ENCODE results near the gene SLC46A1.

SLC46A1 gene

GRCh38 chr17:28370744-28371103 lies 35.3 kb downstream of the SLC46A1 start:
- no peaks in the 10 kb centered on the region for H3K27me3 ChIP-seq (ENCODE audit: control insufficient read depth, insufficient read depth, low read length)
- no peak overlapping the region for H3K4me3 ChIP-seq (ENCODE audit: low read length)

DNA sequence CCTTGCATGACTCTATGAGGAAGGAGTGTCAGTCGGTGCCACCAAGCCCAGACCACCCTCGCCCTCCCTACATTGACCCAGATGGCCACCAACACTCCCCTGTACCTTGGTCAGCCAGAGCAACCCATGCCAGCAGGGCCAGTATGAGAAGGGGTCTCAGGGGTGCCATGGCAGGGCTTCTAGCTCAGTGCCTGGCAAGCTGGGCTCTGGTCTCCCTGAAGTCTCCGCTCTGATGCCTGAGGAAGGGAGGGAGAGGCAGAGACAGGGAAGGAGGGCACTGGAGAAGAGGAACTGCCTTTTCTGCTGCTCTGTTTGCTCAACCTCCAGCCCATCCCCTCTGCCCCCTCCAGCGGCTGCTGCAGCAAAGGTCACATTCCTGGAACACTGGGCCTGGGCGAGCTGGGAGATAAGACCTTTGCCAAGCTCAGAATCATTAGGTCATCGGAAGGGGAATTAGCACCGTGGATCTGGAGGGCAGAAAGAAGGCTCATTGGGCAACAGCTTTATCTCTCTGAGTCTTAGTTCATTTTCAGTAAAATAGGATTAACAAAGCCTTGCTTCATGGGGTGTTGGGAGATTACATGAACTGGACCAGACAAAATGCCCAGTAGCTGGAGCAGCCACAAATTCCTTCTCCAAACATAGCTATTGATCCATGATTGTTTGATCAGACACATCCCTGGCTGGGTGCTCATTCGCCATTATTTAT lies 35.8 kb downstream of the SLC46A1 start, which contains the start of gene VTN:
Gene VTN (minus strand): TSS at position 273 of the 709 bp plus-strand sequence. CDS start 104 bp downstream, at position 169.
- Histone ChIP-seq H3K4me3 (ENCODE audit: low read length) (peak within 1 kb of the TSS; percentile 27), H3K4me1 (ENCODE audit: control insufficient read depth, insufficient read depth, low read length) (peaks cover 6% of the 10 kb centered on the region), H3K9ac (ENCODE audit: low read length) (no peak within 1 kb of the TSS), H3K27me3 (ENCODE audit: control insufficient read depth, insufficient read depth, low read length) (no peaks in the 10 kb centered on the region), H3K36me3 (ENCODE audit: control insufficient read depth, insufficient read depth, low read length) (no peaks in the 10 kb centered on the region), H3K27ac (ENCODE audit: low read depth, low read length) (peak within 1 kb of the TSS; percentile 38)

More at GRCh38 chr17:28370744-28371103, 35.3 kb downstream of the SLC46A1 start:
- Histone ChIP-seq H3K4me1 (ENCODE audit: control insufficient read depth, insufficient read depth, low read length) (peaks cover 6% of the 10 kb centered on the region), H3K36me3 (ENCODE audit: control insufficient read depth, insufficient read depth, low read length) (no peaks in the 10 kb centered on the region), H3K27ac (ENCODE audit: low read depth, low read length) (peak overlapping the region; percentile 38), H3K9ac (ENCODE audit: low read length) (no peak overlapping the region)

- Histone ChIP-seq H3K4me3 (ENCODE audit: low read length) (no peak overlapping the region), H3K36me3 (ENCODE audit: control insufficient read depth, insufficient read depth, low read length) (peaks cover 2% of the 10 kb centered on the region), H3K27me3 (ENCODE audit: control insufficient read depth, insufficient read depth, low read length) (no peaks in the 10 kb centered on the region), H3K9ac (ENCODE audit: low read length) (no peak overlapping the region), H3K27ac (ENCODE audit: low read depth, low read length) (no peak overlapping the region), H3K4me1 (ENCODE audit: control insufficient read depth, insufficient read depth, low read length) (peaks cover 6% of the 10 kb centered on the region)
Measured at GRCh38 chr17:28369684-28370034, 36.4 kb downstream of the SLC46A1 start.

DNA sequence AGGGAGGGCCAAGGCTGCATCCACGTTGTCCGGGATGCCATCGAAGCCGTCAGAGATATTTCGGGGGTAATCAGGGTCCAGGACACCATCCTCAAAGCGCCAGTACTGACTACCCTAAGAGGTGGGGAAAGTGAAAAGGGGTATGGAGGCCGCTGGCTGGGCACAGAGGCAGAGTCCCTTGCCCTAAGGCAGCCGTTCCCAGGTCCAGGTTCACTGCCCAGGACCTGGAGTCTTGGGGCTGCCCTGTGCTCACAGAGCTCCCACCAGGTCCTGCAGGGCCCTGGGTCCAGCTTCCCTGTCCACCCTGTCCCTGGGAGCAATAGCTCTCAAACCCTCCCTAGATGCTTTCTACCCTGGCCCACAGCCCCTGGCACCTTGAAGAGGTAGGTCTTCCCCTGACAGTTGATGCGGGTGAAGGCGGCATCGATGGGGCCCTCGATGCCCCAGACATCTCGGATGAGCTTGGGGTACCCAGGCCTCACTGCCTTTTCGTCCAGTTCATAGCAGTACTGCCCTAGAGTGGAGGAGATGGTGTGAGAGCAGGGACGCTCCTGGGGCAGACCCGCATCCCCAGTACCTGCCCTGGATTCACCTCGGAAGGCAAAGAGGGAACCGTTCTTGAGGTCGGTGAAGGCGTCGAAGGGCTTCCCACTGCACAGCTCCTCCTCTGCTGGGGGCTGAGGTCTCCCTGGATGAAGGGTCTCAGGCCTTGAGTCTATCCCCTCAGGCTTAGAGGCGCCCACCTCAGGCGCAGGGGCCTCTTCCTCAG lies 36.9 kb downstream of the SLC46A1 start:
- Histone ChIP-seq H3K27me3 (ENCODE audit: control insufficient read depth, insufficient read depth, low read length) (no peaks in the 10 kb centered on the region), H3K4me1 (ENCODE audit: control insufficient read depth, insufficient read depth, low read length) (peaks cover 6% of the 10 kb centered on the region), H3K27ac (ENCODE audit: low read depth, low read length) (no peak overlapping the region), H3K4me3 (ENCODE audit: low read length) (no peak overlapping the region), H3K36me3 (ENCODE audit: control insufficient read depth, insufficient read depth, low read length) (peaks cover 3% of the 10 kb centered on the region), H3K9ac (ENCODE audit: low read length) (no peak overlapping the region)

DNA sequence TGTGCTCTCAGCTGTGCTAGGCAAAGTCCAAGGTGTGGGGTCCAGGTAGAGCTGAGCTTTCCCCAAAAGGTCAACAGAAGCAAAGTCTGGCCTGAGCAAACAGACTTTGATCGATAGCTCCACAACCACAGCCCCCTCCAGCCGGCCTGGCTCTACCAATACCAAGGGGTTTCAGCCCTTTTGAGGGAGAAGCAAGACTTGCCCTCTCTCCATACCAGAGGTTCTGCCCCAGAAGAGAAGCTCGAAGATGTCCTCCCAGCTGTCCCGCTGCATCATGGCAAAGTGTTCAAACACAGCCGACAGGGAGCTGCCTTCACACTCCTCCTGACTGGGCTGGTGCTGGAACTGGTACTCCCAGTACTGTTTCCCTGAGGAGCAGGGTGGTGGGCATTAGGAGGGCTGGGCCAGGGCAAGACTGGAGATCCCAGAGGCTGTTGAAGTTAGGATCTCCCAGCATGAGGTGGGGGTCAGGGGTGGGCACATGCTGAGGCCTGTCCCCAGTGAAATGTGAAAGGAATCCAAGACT lies 37.6 kb downstream of the SLC46A1 start:
- Histone ChIP-seq H3K27ac (ENCODE audit: low read depth, low read length) (no peak overlapping the region), H3K36me3 (ENCODE audit: control insufficient read depth, insufficient read depth, low read length) (peaks cover 7% of the 10 kb centered on the region), H3K4me3 (ENCODE audit: low read length) (no peak overlapping the region), H3K27me3 (ENCODE audit: control insufficient read depth, insufficient read depth, low read length) (no peaks in the 10 kb centered on the region), H3K4me1 (ENCODE audit: control insufficient read depth, insufficient read depth, low read length) (peaks cover 6% of the 10 kb centered on the region), H3K9ac (ENCODE audit: low read length) (no peak overlapping the region)

DNA sequence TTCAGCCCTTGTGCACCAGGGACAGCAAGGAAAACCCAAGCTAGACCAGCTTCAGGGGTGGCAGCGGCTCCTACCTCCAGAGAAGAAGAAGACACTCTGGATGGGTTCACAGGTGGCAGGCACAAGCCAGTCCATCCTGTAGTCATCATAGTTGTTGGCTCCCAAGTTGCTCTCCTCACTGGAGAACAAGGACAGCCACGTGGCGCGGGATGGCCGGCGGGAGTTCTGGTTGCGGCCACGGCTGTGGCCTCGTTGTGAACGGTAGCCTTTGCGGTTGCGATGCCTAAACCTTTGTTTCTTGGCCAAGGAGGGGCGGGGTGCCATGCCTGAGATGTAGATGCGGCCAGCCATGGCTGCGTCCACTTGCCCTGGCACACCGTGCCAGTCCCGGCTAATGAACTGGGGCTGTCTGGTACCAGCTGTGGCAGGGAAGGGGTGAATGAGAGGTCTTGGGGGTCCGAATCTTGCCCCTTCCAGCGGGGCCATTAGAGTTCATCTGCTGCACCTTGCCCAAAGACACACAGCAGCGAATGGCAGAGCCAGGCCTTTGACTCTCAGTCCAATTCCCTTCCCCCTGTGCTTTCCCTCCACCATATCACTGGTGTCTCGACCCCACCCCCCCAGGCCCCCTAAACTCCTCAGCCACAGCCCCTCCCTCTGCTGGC lies 38.2 kb downstream of the SLC46A1 start:
- peaks cover 12% of the 10 kb centered on the region for H3K36me3 ChIP-seq (ENCODE audit: control insufficient read depth, insufficient read depth, low read length)
- no peaks in the 10 kb centered on the region for H3K27me3 ChIP-seq (ENCODE audit: control insufficient read depth, insufficient read depth, low read length)

DNA sequence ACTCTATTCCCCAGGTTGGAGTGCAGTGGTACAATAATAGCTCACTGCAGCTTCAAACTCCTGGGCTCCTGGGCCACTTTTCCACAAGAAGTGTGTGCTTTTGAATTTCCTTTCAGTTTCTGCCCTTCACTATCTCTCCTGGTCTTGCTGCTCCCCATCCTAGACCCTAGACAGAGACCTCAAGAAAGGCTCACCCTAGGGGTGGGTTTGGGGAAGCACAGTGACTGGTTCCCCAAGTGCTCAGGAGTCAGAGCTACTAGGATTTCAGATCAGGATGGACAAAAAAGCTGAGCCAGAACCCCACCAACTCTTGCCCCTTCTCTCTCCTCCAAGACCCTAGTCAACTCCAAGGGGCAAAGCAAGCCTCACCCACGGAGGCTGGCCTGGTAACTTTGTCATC lies 39.4 kb downstream of the SLC46A1 start:
- Histone ChIP-seq H3K9ac (ENCODE audit: low read length) (no peak overlapping the region), H3K27ac (ENCODE audit: low read depth, low read length) (no peak overlapping the region), H3K4me1 (ENCODE audit: control insufficient read depth, insufficient read depth, low read length) (no peaks in the 10 kb centered on the region), H3K27me3 (ENCODE audit: control insufficient read depth, insufficient read depth, low read length) (no peaks in the 10 kb centered on the region), H3K4me3 (ENCODE audit: low read length) (no peak overlapping the region), H3K36me3 (ENCODE audit: control insufficient read depth, insufficient read depth, low read length) (peaks cover 23% of the 10 kb centered on the region)

More for the DNA sequence above, 38.2 kb downstream of the SLC46A1 start:
- peaks cover 2% of the 10 kb centered on the region for H3K4me1 ChIP-seq (ENCODE audit: control insufficient read depth, insufficient read depth, low read length)
- no peak overlapping the region for H3K4me3 ChIP-seq (ENCODE audit: low read length)
- no peak overlapping the region for H3K9ac ChIP-seq (ENCODE audit: low read length)
- no peak overlapping the region for H3K27ac ChIP-seq (ENCODE audit: low read depth, low read length)

GRCh38 chr17:28365487-28365886 lies 40.5 kb downstream of the SLC46A1 start:
- Histone ChIP-seq H3K4me3 (ENCODE audit: low read length) (no peak overlapping the region), H3K36me3 (ENCODE audit: control insufficient read depth, insufficient read depth, low read length) (peaks cover 34% of the 10 kb centered on the region), H3K9ac (ENCODE audit: low read length) (no peak overlapping the region)

DNA sequence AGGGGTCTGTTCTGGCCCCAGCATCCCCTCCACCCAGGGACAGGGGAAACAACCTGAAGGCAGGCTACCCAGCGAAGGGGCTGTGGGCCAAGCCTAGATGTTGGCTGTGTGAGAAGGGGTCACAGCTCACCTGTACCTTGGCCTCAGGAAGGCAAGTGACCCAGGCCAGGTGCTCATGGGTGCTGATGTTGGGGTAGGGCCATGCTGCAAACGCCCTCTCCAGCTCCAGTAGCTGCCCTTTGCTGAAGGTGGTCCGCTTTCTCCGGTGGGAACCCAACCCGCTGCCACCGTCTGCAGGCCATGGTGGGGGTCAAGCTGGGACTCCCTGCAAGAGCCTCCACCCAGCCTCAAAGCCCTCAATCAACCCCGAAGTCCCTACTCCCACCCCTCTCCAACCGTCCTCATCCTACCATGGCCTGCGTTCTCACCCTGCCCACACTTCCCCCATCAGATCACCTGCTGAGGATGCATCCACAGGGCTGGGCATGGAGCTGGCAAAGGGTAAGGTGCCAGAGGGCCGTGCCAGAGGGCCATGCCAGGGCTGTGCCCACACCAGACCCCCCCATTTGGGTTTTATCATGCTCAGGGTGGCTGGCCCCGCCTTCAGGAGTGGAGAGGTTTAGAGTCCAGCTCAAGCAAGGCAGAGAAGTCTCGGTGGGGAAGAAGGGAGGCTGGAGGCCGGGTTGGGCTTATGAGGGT lies 41.2 kb downstream of the SLC46A1 start, which contains the start of gene SEBOX:
Gene SEBOX (minus strand): TSS at position 535 of the 699 bp plus-strand sequence. CDS start 48 bp downstream, at position 487.
- Histone ChIP-seq H3K36me3 (ENCODE audit: control insufficient read depth, insufficient read depth, low read length) (peaks cover 36% of the 10 kb centered on the region), H3K9ac (ENCODE audit: low read length) (no peak within 1 kb of the TSS), H3K4me3 (ENCODE audit: low read length) (no peak within 1 kb of the TSS), H3K4me1 (ENCODE audit: control insufficient read depth, insufficient read depth, low read length) (no peaks in the 10 kb centered on the region), H3K27ac (ENCODE audit: low read depth, low read length) (no peak within 1 kb of the TSS), H3K27me3 (ENCODE audit: control insufficient read depth, insufficient read depth, low read length) (no peaks in the 10 kb centered on the region)

More at GRCh38 chr17:28365487-28365886, 40.5 kb downstream of the SLC46A1 start:
- no peaks in the 10 kb centered on the region for H3K27me3 ChIP-seq (ENCODE audit: control insufficient read depth, insufficient read depth, low read length)
- no peaks in the 10 kb centered on the region for H3K4me1 ChIP-seq (ENCODE audit: control insufficient read depth, insufficient read depth, low read length)
- H3K27ac ChIP-seq (ENCODE audit: low read depth, low read length), result no peak overlapping the region

GRCh38 chr17:28363776-28364650 lies 42.0 kb downstream of the SLC46A1 start:
- peaks cover 36% of the 10 kb centered on the region for H3K36me3 ChIP-seq (ENCODE audit: control insufficient read depth, insufficient read depth, low read length)
- no peak overlapping the region for H3K27ac ChIP-seq (ENCODE audit: low read depth, low read length)
- no peak overlapping the region for H3K9ac ChIP-seq (ENCODE audit: low read length)
- H3K4me1 ChIP-seq (ENCODE audit: control insufficient read depth, insufficient read depth, low read length), result no peaks in the 10 kb centered on the region
- no peak overlapping the region for H3K4me3 ChIP-seq (ENCODE audit: low read length)
- H3K27me3 ChIP-seq (ENCODE audit: control insufficient read depth, insufficient read depth, low read length), result no peaks in the 10 kb centered on the region

GRCh38 chr17:28363186-28363585 lies 42.8 kb downstream of the SLC46A1 start:
- Histone ChIP-seq H3K4me3 (ENCODE audit: low read length) (no peak overlapping the region), H3K27ac (ENCODE audit: low read depth, low read length) (no peak overlapping the region), H3K27me3 (ENCODE audit: control insufficient read depth, insufficient read depth, low read length) (no peaks in the 10 kb centered on the region), H3K9ac (ENCODE audit: low read length) (no peak overlapping the region), H3K36me3 (ENCODE audit: control insufficient read depth, insufficient read depth, low read length) (peaks cover 36% of the 10 kb centered on the region), H3K4me1 (ENCODE audit: control insufficient read depth, insufficient read depth, low read length) (peaks cover 4% of the 10 kb centered on the region)
